Dendritic cell treated with granulocyte-macrophage colony-stimulating factor and Interleukin-4, amounts not matched to agents 40 ng/mL and 50 ng/mL, for 4 days (primary cell): ENCODE measurements around the gene ARMCX4.
"Not testable (repeated sequence)": the region's sequence is repeated elsewhere in the genome, so short reads cannot be mapped to it uniquely, and the experiment has no call there.

Experiments used
- H3K27ac Mint-ChIP-seq: one replicate; pipeline ENCODE4 v1.8.0; 2022; ENCODE audit warnings: mild to moderate bottlenecking, mixed read lengths
- H3K27me3 Mint-ChIP-seq: one replicate; pipeline ENCODE4 v1.8.0; 2022; ENCODE audit warnings: mild to moderate bottlenecking, mixed read lengths
- H3K36me3 Mint-ChIP-seq: one replicate; pipeline ENCODE4 v1.8.0; 2022; ENCODE audit warnings: low read depth, mixed read lengths
- H3K4me1 Mint-ChIP-seq: one replicate; pipeline ENCODE4 v1.8.0; 2022; ENCODE audit warnings: low read depth, mixed read lengths
- H3K4me3 Mint-ChIP-seq: one replicate; pipeline ENCODE4 v1.8.0; 2022; ENCODE audit warnings: mild to moderate bottlenecking, moderate library complexity, mixed read lengths
- H3K9me3 Mint-ChIP-seq: one replicate; pipeline ENCODE4 v1.8.0; 2022; ENCODE audit warnings: mixed read lengths
- intact Hi-C: fragments of 100-400 bp; cut with micrococcal nuclease; formaldehyde crosslinking; loops from one replicate; pipeline ENCODE4 v1.15.0; 2022

The ARMCX4 gene

DNA sequence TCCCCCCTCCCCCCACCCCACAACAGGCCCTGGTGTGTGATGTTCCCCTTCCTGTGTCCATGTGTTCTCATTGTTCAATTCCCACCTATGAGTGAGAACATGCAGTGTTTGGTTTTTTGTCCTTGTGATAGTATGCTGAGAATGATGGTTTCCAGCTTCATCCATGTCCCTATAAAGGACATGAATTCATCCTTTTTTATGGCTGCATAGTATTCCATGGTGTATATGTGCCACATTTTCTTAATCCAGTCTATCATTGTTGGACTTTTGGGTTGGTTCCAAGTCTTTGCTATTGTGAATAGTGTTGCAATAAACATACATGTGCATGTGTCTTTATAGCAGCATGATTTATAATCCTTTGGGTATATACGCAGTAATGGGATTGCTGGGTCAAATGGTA is 17.7 kb downstream of the ARMCX4 start:
- H3K4me1 Mint-ChIP-seq, intact Hi-C loops, H3K4me3 Mint-ChIP-seq, H3K9me3 Mint-ChIP-seq, H3K36me3 Mint-ChIP-seq, H3K27me3 Mint-ChIP-seq, H3K27ac Mint-ChIP-seq: not testable (repeated sequence)

DNA sequence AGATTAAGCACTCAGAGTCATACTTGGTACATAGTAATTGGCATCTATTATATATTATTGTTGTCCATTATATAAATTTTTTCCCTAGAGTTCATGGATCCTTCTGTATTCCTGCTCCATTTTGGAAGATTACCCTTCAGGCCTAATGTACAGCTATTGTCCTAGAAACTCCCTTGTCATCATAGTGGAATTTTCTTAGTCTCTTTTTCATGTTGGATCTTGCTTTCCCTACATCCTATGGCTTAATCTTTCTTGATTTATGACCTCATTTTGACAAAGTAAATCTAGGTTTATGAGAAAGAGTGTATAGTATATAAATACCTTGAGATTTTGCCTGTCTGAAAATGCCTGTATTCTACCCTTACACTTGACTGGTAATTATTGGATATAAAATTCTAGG is 22.1 kb downstream of the ARMCX4 start:
- intact Hi-C loops: no loop called here
- Mint-ChIP-seq H3K36me3 (no peaks in the 10 kb centered on the region), H3K9me3 (no peaks in the 10 kb centered on the region), H3K4me3 (no peak overlapping the region), H3K27me3 (no peaks in the 10 kb centered on the region), H3K4me1 (no peaks in the 10 kb centered on the region), H3K27ac (no peak overlapping the region)

DNA sequence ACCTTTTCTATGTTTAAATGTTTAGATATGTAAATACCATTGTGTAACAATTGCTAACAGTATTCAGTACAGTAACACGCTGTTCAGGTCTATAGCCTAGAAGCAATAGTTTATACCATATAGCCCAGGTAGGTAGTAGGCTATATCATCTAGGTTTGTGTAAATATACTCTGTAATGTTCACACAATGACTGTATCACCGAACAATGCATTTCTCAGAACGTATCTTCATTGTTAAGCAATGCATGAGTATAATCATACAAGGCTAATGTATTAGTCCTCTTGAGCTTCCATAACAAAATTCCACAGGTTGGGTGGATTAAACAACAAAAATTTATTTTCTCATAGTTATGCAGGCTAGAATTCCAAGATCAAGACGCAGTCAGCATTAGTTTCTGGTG is 22.7 kb downstream of the ARMCX4 start:
- no peaks in the 10 kb centered on the region for H3K4me1 Mint-ChIP-seq
- intact Hi-C loops: no loop called here
- H3K4me3 Mint-ChIP-seq: no peak overlapping the region
- H3K36me3 Mint-ChIP-seq: no peaks in the 10 kb centered on the region
- no peaks in the 10 kb centered on the region for H3K27me3 Mint-ChIP-seq
- H3K27ac Mint-ChIP-seq: no peak overlapping the region
- no peaks in the 10 kb centered on the region for H3K9me3 Mint-ChIP-seq

DNA sequence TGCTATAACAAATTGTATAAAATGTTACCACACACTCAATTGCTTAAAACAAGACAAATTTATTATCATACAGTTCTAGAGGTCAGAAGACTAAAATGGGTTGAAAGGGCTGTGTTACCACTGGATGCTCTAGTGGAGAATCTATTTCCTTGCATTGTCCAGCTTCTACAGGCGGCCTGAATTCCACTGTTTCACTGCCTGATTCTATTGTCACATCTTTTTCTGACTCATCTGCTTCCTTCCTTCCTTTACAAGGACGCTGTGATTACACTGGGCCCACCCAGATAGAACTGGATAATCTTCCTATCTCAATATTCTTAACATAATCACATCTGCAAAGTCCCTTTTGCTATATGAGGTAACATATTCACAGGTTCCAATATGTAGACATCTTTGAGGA is 45.7 kb downstream of the ARMCX4 start:
- Mint-ChIP-seq H3K9me3 (peaks cover 12% of the 10 kb centered on the region), H3K36me3 (no peaks in the 10 kb centered on the region), H3K4me3 (no peak overlapping the region), H3K4me1 (no peaks in the 10 kb centered on the region), H3K27ac (no peak overlapping the region), H3K27me3 (no peaks in the 10 kb centered on the region)
- intact Hi-C loops: no loop called here
